HepG2 (cell line): Measurements from ENCODE around the gene P3H4. TPM values are rescaled to one million over a fixed set of nuclear protein-coding genes. Genes with fewer than 3 reads are reported as not detected.
A peak's percentile ranks its signal among the peaks of the same experiment; 100 is the strongest.

Experiments
- CAMTA2 ChIP-seq: sonication (generic); formaldehyde crosslinking; IDR thresholded peaks from 2 replicates; pipeline ENCODE4 v1.4.0; 2020; ENCODE audit warnings: mild to moderate bottlenecking, missing genetic modification reagents, borderline replicate concordance
- CBX2 ChIP-seq, 2 experiments: fragments of 200-600 bp in 1 of 2; sonication (generic); formaldehyde crosslinking in 1 of 2; IDR thresholded peaks; 2 replicates each; pipeline versions ENCODE4 v1.7.0 to v1.8.1; 2018 to 2022; ENCODE audit warnings: low read depth in 2 of 2, low read length in 1 of 2, mild to moderate bottlenecking in 1 of 2, missing genetic modification reagents in 1 of 2
- HDAC2 ChIP-seq: sonication (generic); formaldehyde crosslinking; IDR thresholded peaks from 2 replicates; pipeline ENCODE4 v1.4.0; 2020; ENCODE audit warnings: missing genetic modification reagents
- IKZF4 ChIP-seq: sonication (generic); formaldehyde crosslinking; IDR thresholded peaks from 2 replicates; pipeline ENCODE4 v1.5.1; 2020; ENCODE audit warnings: borderline replicate concordance, mild to moderate bottlenecking, low read depth, missing genetic modification reagents; ENCODE audit errors: not compliant biosample characterization
- JUND ChIP-seq: sonication (generic); formaldehyde crosslinking; IDR thresholded peaks from 2 replicates; pipeline ENCODE4 v1.8.0; 2022; ENCODE audit warnings: mild to moderate bottlenecking, missing genetic modification reagents
- MED13 ChIP-seq: sonication (generic); formaldehyde crosslinking; IDR thresholded peaks from 2 replicates; pipeline ENCODE4 v1.5.0; 2020; ENCODE audit warnings: missing genetic modification reagents
- MIER2 ChIP-seq: IDR thresholded peaks from 2 replicates; pipeline ENCODE4 v1.6.1; 2016; ENCODE audit warnings: missing biosample characterization, missing genetic modification reagents
- MLLT10 ChIP-seq: sonication (generic); formaldehyde crosslinking; IDR thresholded peaks from 2 replicates; pipeline ENCODE4 v1.4.0; 2020; ENCODE audit warnings: missing genetic modification reagents
- RBAK ChIP-seq: sonication (generic); formaldehyde crosslinking; IDR thresholded peaks from 2 replicates; pipeline ENCODE4 v1.5.1; 2020; ENCODE audit warnings: mild to moderate bottlenecking, missing genetic modification reagents
- RXRA ChIP-seq: sonication (generic); formaldehyde crosslinking; IDR thresholded peaks from 2 replicates; pipeline ENCODE4 v1.5.1; 2020; ENCODE audit warnings: missing genetic modification reagents
- TCF12 ChIP-seq, 2 experiments: fragments of 450-650 bp in 1 of 2; sonication (generic) in 1 of 2; formaldehyde crosslinking in 1 of 2; IDR thresholded peaks; 2 replicates each; pipeline versions ENCODE4 v1.6.1 to v1.8.0; 2017 to 2022; ENCODE audit warnings: antibody characterized with exemption in 1 of 2, mild to moderate bottlenecking in 1 of 2, missing genetic modification reagents in 1 of 2, moderate library complexity in 1 of 2
- ZNF253 ChIP-seq: sonication (generic); formaldehyde crosslinking; IDR thresholded peaks from 2 replicates; pipeline ENCODE4 v1.8.0; 2022; ENCODE audit warnings: mild to moderate bottlenecking, missing genetic modification reagents, borderline replicate concordance
- ZNF34 ChIP-seq: sonication (generic); formaldehyde crosslinking; IDR thresholded peaks from 2 replicates; pipeline ENCODE4 v1.4.0; 2020; ENCODE audit warnings: mild to moderate bottlenecking, missing genetic modification reagents, borderline replicate concordance
- ZNF430 ChIP-seq: sonication (generic); formaldehyde crosslinking; IDR thresholded peaks from 2 replicates; pipeline ENCODE4 v1.9.0; 2021; ENCODE audit warnings: mild to moderate bottlenecking, missing genetic modification reagents
- ZNF629 ChIP-seq: sonication (generic); formaldehyde crosslinking; conservative IDR thresholded peaks from 2 replicates; pipeline ENCODE4 v1.5.0; 2020; ENCODE audit warnings: missing genetic modification reagents
- ZNF781 ChIP-seq: sonication (generic); formaldehyde crosslinking; IDR thresholded peaks from 2 replicates; pipeline ENCODE4 v1.5.1; 2020; ENCODE audit warnings: borderline replicate concordance, mild to moderate bottlenecking, missing genetic modification reagents; ENCODE audit errors: not compliant biosample characterization
- ZNF816 ChIP-seq: sonication (generic); formaldehyde crosslinking; IDR thresholded peaks from 2 replicates; pipeline ENCODE4 v1.8.0; 2022; ENCODE audit warnings: missing genetic modification reagents, mild to moderate bottlenecking, borderline replicate concordance
- polyA plus RNA-seq, 8 experiments: library from polyadenylated mRNA; depleted of rRNA in 3 of 8; stranded (reverse) in 7 of 8; unstranded in 1 of 8; fragments of >200 nt; fragmentation: Illumina TruSeq in 4 of 8; extraction: Trizol in 4 of 8; gene quantifications; 2 replicates each; pipeline versions ENCODE4 v1.2.1 to v1.2.3, GENCODE V29; 2011 to 2016; ENCODE audit warnings: low read depth in 4 of 8, missing spikeins in 1 of 8, mixed read lengths in 1 of 8; ENCODE audit not compliant: insufficient read depth in 1 of 8
- total RNA-seq, 5 experiments: library from RNA; depleted of rRNA; stranded (reverse); fragments of >200 nt; fragmentation: Illumina TruSeq; extraction: Trizol; gene quantifications; 2 replicates each; pipeline ENCODE4 v1.2.3, GENCODE V29; 2016; ENCODE audit warnings: low read depth in 1 of 5
- TF ChIP-seq, protein P1 (sequence below): sonication (generic); formaldehyde crosslinking; IDR thresholded peaks from 2 replicates; pipeline ENCODE4 v1.4.0; 2020; ENCODE audit warnings: missing genetic modification reagents, borderline replicate concordance
- TF ChIP-seq, protein P2 (sequence below): sonication (generic); IDR thresholded peaks from 2 replicates; pipeline ENCODE4 v1.6.1; 2016; ENCODE audit warnings: low read depth, borderline replicate concordance
- TF ChIP-seq, protein P3 (sequence below): IDR thresholded peaks from 2 replicates; pipeline ENCODE4 v1.6.1; 2016; ENCODE audit warnings: low read depth, borderline replicate concordance
- TF ChIP-seq, protein P4 (sequence below): sonication (generic); formaldehyde crosslinking; IDR thresholded peaks from 2 replicates; pipeline ENCODE4 v1.9.0; 2022; ENCODE audit warnings: low read depth, missing genetic modification reagents

P3H4 gene
- total and polyA plus RNA-seq, 2 of the 13 experiments (the other 11 are each of a cell fraction or from before 2014, with no cell fraction given), result 37.1 to 50.6 TPM

DNA sequence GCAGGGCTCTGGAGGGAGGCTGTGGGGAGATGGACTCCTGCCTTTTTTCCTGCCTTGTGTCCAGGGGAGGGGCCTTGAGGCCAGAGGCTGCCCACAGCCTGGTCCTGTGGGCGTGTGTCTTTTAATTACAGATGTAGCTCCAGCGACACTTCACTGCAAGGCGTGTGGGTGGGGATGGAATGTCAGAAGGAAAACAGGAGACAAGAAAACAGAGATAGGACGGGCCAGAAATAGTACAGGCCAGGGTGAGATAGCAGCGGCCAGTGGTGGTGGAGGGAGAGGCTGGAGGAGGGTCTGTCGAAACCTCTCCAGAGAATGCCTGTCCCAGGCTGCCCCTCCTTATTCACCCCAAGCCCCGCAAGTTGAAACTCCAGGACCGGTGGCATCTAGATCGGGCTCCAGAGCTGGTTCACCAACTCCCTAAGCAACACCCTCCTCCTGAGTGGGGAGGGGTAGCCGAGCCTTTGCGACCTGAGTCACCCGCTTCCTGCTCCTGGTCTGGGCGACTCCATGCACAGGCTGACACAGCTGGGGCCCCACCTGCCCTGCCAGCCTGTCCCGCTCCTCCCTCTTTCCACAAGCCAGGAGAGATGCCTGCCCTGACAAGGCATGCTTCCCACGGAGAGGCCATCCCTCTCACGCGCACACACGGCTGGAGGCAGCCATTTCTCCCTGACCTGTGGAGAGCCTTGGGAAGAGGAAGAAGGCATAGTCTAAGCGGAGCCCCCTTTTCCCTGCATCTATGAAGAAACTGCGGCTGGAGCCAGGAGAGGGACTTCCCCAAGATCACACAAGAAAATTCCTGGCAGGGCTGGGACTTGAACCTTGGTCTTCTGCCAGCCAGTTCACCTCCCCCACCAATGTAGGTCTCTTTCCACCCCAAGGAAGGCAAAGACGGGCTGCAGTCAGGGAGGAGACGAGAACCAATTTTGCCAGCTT lies 18.6 kb downstream of the P3H4 start (continued):
- TF ChIP-seq RXRA (CRISPR knock-in tag) (peak; percentile 52), CBX2 (IDR thresholded peaks at IDR 0.05; ENCODE audit: low read depth, low read length) (no peak), CBX2 (CRISPR knock-in tag; IDR thresholded peaks at IDR 0.05; ENCODE audit: low read depth) (no peak), RBAK (no peak), TCF12 (IDR thresholded peaks at IDR 0.05) (no peak), TCF12 (CRISPR knock-in tag; IDR thresholded peaks at IDR 0.05) (no peak), ZNF781 (CRISPR knock-in tag) (no peak), MED13 (CRISPR knock-in tag) (no peak), ZNF253 (CRISPR knock-in tag) (no peak), IKZF4 (CRISPR knock-in tag) (no peak), HDAC2 (CRISPR knock-in tag) (peak; percentile 1; the same call in 1 of the 2 replicates), ZNF34 (CRISPR knock-in tag) (no peak), MLLT10 (CRISPR knock-in tag) (no peak), ZNF816 (CRISPR knock-in tag) (no peak), JUND (CRISPR knock-in tag) (no peak), MIER2 (CRISPR knock-in tag) (no peak; the same call in 1 of the 2 replicates), ZNF430 (CRISPR knock-in tag) (no peak), ZNF629 (CRISPR knock-in tag) (no peak), CAMTA2 (no peak)
- TF ChIP-seq, protein P1, sequence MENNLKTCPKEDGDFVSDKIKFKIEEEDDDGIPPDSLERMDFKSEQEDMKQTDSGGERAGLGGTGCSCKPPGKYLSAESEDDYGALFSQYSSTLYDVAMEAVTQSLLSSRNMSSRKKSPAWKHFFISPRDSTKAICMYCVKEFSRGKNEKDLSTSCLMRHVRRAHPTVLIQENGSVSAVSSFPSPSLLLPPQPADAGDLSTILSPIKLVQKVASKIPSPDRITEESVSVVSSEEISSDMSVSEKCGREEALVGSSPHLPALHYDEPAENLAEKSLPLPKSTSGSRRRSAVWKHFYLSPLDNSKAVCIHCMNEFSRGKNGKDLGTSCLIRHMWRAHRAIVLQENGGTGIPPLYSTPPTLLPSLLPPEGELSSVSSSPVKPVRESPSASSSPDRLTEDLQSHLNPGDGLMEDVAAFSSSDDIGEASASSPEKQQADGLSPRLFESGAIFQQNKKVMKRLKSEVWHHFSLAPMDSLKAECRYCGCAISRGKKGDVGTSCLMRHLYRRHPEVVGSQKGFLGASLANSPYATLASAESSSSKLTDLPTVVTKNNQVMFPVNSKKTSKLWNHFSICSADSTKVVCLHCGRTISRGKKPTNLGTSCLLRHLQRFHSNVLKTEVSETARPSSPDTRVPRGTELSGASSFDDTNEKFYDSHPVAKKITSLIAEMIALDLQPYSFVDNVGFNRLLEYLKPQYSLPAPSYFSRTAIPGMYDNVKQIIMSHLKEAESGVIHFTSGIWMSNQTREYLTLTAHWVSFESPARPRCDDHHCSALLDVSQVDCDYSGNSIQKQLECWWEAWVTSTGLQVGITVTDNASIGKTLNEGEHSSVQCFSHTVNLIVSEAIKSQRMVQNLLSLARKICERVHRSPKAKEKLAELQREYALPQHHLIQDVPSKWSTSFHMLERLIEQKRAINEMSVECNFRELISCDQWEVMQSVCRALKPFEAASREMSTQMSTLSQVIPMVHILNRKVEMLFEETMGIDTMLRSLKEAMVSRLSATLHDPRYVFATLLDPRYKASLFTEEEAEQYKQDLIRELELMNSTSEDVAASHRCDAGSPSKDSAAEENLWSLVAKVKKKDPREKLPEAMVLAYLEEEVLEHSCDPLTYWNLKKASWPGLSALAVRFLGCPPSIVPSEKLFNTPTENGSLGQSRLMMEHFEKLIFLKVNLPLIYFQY, result peak; percentile 9; the same call in 1 of the 2 replicates
- TF ChIP-seq, protein P2, sequence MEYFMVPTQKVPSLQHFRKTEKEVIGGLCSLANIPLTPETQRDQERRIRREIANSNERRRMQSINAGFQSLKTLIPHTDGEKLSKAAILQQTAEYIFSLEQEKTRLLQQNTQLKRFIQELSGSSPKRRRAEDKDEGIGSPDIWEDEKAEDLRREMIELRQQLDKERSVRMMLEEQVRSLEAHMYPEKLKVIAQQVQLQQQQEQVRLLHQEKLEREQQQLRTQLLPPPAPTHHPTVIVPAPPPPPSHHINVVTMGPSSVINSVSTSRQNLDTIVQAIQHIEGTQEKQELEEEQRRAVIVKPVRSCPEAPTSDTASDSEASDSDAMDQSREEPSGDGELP, result peak; percentile 77; the same call in 1 of the 2 replicates
- TF ChIP-seq, protein P3, sequence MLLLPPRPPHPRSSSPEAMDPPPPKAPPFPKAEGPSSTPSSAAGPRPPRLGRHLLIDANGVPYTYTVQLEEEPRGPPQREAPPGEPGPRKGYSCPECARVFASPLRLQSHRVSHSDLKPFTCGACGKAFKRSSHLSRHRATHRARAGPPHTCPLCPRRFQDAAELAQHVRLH (CRISPR knock-in tag), result no peak
- TF ChIP-seq, protein P4, sequence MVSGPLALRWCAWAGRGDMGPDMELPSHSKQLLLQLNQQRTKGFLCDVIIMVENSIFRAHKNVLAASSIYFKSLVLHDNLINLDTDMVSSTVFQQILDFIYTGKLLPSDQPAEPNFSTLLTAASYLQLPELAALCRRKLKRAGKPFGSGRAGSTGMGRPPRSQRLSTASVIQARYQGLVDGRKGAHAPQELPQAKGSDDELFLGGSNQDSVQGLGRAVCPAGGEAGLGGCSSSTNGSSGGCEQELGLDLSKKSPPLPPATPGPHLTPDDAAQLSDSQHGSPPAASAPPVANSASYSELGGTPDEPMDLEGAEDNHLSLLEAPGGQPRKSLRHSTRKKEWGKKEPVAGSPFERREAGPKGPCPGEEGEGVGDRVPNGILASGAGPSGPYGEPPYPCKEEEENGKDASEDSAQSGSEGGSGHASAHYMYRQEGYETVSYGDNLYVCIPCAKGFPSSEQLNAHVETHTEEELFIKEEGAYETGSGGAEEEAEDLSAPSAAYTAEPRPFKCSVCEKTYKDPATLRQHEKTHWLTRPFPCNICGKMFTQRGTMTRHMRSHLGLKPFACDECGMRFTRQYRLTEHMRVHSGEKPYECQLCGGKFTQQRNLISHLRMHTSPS, result peak; percentile 81; the same call in 1 of the 2 replicates
